Measurements from ENCODE around the gene CRELD1.

CRELD1 gene

GRCh38 chr3:9966841-9967240 is 33.2 kb downstream of the CRELD1 start:
- no peak for DNase-seq

- no peak for DNase-seq
These were observed 36.0 kb downstream of the CRELD1 start for GRCh38 chr3:9969632-9970019.

- no peak for DNase-seq
These were observed 36.5 kb downstream of the CRELD1 start for GRCh38 chr3:9970020-9970652.

GRCh38 chr3:9976721-9977709 is 43.4 kb downstream of the CRELD1 start:
- no peak for DNase-seq

- DNase-seq: no peak
These were observed 45.2 kb downstream of the CRELD1 start for GRCh38 chr3:9978710-9979305.

- DNase-seq: no peak
These were observed 46.6 kb downstream of the CRELD1 start for GRCh38 chr3:9980251-9980650.

GRCh38 chr3:9986230-9986725 is 52.6 kb downstream of the CRELD1 start:
- no peak for DNase-seq

GRCh38 chr3:9994086-9994844 is 60.6 kb downstream of the CRELD1 start:
- DNase-seq: no peak

All from NCI-H2227 treated with DMSO at 0.1 percent for 48 hours (cell line).